HL-60/S4 treated with phorbol 12-myristate 13-acetate at 8.2 ng/mL for 4 days and 3 days (cell line): ENCODE data around the gene C10orf105.

Experiments used
- in situ Hi-C: fragments of 300-500 bp; cut with MboI; formaldehyde crosslinking; loops from 2 replicates; pipeline ENCODE4 v1.15.0; 2022; ENCODE audit warnings: low sequenced_read_pairs

C10orf105 gene

DNA sequence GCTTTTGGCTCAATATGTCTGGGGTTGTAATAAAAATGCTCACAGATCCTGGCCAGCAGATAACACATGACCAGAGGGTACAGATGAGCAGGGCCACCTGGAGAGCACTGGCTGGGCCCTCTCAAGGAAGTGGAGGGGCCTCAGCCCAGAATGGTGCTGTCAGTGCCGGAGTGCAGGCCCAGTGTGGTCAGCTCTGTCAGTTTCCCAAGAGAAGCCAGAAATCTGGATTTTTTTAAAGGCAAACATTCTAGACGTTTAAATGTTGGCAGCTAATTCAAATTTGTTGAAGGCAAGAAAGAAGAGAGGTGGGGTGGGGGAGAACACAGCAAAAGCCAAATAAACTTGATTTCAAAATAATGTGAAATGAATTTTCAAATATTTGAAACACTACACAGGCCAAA, 2.0 kb downstream of the C10orf105 start:
- in situ Hi-C loops: no loop called here

- in situ Hi-C loops: no loop called here
Observed at GRCh38 chr10:71717056-71717455, 2.5 kb downstream of the C10orf105 start.

DNA sequence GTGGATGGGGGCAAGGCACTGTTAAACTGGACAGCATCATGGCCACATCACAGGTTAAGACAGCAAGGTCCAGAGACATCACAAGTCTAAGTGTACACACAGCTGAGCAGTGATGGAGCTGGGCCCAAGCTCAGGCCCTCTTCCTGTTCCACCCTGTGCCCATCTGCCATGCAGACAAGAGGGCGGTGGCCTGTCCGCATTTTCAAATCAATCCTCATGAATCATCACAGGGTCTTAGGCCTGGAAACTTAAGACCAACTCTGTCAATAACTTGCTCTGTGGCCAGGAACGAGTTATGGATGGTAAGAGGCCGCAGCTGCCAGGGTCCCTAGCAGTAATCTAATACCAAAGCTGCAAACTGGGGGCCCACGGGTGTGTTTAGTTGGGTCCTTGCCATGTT, 3.2 kb downstream of the C10orf105 start:
- in situ Hi-C loops: no loop called here

GRCh38 chr10:71715860-71716259, 3.7 kb downstream of the C10orf105 start:
- in situ Hi-C loops: no loop called here

DNA sequence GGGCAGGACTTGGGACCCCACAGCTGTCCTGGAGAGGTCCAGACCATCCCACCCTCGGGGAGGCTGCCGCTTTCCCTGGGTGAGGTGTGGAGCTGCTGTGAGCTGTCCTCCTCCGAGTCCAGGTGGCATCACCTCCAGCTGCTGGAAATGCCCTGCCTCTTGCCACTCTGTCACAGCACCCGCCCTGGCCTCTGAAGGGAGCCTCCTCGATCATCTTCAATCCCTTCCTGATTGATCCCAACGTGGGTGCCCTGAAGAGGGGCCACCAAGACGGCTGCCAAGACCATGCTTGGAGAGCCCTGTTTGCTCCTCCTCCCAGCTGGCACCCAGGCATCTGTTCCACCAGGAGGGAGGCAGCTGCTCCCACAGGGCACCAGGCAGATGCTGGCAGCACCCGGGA, 4.6 kb downstream of the C10orf105 start:
- in situ Hi-C loops: no loop called here

- in situ Hi-C loops: no loop called here
Observed at GRCh38 chr10:71714592-71714991, 5.0 kb downstream of the C10orf105 start.

DNA sequence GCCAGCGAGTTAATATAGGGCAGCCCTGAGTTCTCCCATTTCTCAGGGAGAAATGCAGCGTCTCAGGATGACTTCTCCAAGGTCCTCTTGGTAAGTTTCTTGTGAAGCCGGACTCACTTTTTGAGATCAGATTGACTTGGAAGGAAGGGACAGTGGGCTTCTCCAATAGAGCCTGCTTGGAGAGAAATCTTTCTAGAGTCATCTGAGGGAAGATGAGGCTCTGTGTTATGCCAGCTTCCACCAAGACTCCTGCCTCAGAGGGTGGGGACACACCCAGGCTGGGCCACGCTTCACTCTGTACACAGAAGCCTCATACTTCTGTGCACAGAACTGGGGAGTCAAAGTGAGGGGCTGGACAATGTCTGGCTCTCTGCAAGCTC, 5.6 kb downstream of the C10orf105 start:
- in situ Hi-C loops: no loop called here

DNA sequence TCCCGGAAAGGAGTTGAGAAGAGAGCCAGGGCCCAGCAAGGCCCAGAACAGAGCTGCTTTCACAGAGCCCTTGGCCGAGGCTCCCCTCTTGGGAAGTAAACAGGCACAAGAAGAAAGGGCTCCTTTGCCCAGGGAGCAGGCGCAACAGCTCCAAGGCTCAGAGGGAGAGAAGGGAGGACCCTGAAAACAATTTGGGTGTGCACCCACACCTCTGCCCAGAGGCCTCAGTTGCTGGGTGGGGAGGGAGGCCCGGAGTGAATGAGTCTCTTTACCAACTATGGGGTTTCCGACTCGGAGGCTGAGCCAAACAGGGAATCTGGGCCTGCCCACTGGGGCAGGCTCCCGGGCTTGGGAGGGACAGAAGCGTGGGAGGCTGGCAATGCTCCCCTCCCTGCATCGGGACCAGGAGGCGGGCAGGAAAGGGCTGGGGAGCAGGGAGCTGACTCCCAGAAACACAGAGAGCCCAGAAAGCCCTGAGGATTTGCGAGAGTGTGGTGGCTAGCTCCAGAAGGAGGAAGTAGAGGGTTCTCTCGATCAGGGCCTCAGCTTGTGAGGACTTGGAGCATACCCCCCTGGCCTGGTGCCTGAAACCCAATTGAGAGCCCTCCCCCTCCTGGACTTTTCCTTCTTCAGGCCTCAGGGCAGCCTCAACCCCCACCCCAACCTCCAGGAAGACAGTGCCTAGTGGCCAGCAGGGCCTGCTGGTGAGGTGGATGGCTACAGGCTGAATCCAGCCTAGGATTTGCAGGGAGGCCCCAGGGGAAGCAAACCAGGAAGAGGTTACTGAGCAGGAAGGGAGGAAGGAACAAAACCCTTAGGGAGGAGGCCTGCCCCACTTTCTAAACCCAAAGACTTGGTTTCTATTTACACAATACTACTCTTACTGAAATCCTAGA, 6.2 kb downstream of the C10orf105 start:
- in situ Hi-C loops: no loop called here

DNA sequence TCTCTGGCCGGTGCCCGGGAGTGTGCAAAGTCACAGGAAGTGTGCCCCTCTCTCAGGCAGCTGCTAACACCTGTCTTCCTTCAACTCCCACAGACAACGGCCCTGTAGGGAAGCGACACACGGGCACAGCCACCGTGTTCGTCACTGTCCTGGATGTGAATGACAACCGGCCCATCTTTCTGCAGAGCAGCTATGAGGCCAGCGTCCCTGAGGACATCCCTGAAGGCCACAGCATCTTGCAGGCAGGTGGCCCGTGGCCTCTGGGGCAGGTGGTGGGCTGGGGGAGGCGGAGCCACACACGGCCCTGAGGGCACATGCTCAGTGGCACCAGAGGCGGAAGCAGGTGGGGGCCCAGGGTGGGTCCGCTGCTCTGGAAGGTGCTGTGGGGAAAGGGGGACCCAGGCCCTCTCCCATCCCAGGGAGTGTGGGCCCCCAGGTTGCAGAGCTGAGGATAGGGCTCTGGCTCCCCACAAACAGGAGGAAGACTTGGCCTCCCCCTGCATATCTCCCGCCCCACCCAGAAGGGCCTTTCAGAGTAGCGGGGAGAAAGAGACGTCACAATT, 6.9 kb downstream of the C10orf105 start:
- in situ Hi-C loops: no loop called here

DNA sequence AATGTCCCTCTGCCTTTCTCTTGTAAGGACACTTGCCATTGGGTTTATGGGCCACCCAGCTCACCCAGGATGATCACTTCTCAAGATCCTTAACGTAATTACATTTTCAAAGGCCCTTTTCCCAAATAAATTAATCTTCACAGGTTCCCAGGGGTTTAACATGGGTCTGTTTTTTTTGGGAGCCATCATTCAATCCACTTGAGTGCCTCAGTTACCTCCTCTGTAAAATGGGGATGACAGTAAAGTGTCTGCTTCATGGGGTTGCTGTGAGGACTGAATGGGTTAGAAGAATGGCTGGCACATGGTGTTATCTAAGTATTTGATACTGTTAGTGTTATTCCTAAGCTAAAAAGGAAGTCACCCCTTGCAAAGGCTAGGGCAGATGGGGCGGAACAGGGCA, 7.4 kb downstream of the C10orf105 start:
- in situ Hi-C loops: no loop called here

DNA sequence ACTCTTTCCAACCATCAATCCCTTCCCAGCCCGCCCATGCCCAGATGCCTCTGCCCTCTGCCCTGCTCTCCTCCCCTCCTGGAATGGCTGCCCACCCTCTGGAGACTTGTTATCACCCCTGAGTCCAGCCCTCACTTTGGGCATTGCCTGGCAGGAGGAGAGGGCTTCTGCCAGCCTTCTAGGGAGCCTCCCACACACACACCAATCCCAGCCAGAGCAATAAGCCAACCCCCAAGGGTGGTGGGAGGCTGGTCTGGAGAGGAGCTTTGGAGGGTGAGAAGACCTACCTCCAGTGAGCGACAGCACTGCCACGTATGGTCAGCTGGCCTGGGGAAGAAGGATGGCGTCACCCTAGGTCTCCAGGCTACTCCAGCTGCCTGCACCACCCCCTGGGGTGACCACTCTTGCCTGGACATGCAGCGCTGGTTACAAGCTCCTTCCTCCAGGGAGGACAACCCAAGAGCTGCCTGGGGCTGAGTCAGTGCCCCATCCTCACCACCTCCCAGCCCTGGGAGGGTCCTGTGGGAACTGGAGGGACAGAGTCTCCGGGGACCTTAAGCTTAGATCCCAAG, 8.4 kb downstream of the C10orf105 start:
- in situ Hi-C loops: no loop called here

- in situ Hi-C loops: no loop called here
Observed at GRCh38 chr10:71710519-71710918, 9.1 kb downstream of the C10orf105 start.

DNA sequence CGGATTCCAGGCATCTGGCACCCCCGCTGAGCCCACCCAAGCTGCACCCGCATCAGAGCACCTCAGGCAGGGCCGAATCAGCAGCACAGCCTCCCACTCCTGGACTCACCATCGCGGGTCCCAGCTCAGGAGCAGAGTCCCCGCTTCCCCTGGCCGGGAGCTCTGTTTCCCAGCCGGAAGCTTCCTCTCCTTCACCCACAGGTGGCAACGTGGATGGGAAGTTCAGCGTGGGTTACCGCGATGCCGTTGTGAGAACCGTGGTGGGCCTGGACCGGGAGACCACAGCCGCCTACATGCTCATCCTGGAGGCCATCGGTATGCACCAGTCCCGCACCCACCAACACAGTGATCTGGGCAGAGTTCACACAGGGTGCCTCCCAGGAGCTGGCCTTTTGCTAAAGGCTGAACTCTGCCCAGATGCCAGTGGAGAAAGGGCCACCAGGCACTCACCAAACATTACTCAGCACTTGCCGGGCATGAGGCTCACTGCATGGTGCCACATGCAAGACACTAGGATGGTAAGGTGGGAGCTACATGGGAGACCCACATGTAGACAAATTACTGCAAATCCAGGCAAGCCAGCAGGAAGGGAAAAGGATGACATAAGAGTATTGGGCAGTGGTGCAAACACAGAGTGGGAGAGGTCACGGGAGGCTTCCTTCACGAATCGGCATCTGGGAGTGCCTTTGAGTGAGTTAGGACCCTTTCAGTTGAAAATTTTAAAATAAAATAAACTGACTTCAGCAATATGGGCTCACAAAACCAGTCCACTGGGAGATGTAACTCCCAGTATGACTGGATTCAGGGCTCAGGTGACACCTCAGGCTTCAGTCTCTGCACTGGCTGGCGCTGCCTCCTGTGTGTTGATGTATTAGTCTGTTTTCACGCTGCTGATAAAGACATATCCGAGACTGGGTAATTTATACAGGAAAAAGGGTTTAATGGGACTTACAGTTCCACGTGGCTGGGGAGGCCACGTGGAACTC, 10.4 kb downstream of the C10orf105 start:
- in situ Hi-C loops: loop anchor here (10.0 kb wide), 1 partner anchor 394 kb away; the partner anchor contains the start of gene SLC29A3

- in situ Hi-C loops: loop anchor here (10.0 kb wide), 1 partner anchor 394 kb away; the partner anchor contains the start of gene SLC29A3
Observed at GRCh38 chr10:71708301-71708703, 11.3 kb downstream of the C10orf105 start.

GRCh38 chr10:71707240-71707789, 12.3 kb downstream of the C10orf105 start:
- in situ Hi-C loops: loop anchor here (10.0 kb wide), 1 partner anchor 393 kb away; the partner anchor contains the start of gene SLC29A3

GRCh38 chr10:71706216-71707121, 13.1 kb downstream of the C10orf105 start:
- in situ Hi-C loops: loop anchor here (10.0 kb wide), 1 partner anchor 392 kb away; the partner anchor contains the start of gene SLC29A3

DNA sequence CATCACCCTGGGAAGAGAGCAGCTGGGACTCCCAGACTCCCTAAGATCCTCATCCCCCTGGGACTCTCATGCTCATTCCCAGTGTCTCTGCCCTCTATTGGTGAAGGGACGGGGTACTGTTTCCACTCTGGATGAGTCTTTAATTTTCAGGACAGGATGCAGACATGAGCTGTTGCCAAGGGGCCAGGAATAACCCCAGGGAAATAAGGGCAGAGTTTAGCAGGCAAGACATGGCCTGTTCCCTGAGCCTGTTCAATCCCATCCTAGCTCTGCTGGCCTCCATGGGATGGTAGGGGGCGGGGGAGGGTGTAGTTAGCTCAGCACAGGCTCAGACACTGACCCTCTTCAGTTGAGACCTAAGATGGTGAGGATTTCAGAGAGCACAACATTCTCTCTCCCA, 14.0 kb downstream of the C10orf105 start:
- in situ Hi-C loops: loop anchor here (10.0 kb wide), 1 partner anchor 391 kb away; the partner anchor contains the start of gene SLC29A3

DNA sequence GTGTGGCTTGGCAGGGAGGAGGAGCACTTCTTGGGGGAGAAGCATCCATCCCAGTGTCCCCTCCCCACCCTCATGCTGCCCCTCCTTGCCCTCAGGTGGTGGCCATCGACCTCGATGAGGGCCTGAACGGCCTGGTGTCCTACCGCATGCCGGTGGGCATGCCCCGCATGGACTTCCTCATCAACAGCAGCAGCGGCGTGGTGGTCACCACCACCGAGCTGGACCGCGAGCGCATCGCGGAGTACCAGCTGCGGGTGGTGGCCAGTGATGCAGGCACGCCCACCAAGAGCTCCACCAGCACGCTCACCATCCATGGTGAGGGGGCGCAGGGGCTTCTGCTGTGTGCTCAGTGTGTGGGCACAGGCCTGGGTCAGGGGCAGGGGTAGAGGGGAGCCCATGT, 14.8 kb downstream of the C10orf105 start:
- in situ Hi-C loops: loop anchor here (10.0 kb wide), 1 partner anchor 390 kb away; the partner anchor contains the start of gene SLC29A3

DNA sequence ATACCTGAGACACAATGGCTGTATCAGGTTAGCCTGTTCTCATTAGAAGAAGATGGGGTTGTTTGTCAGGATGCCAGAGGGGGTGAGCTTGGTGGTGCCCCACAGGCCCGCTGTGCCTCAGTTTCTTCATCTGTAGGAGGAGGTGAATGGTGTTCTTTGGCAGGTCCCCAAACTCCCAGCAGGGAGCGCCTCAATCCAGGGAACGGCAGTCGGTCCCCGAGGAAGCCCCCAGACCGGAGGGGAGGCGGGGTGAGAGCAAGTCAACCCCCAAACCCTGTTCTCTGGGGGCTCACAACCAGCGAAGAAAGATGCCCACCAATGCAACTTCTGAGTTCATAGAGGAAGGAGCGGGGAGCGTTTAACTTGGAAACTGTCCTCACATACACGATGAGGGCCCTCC, 16.0 kb downstream of the C10orf105 start:
- in situ Hi-C loops: loop anchor here (10.0 kb wide), 1 partner anchor 389 kb away; the partner anchor contains the start of gene SLC29A3
